ENCODE results near the gene KCNG4.

- TF ChIP-seq EZH2 (IDR thresholded peaks at IDR 0.05; ENCODE audit: borderline replicate concordance, insufficient read depth, low read length, poor library complexity, severe bottlenecking) (no peak), CTCF (IDR thresholded peaks at IDR 0.05; ENCODE audit: poor library complexity, severe bottlenecking) (no peak)
- TF ChIP-seq, protein P1, sequence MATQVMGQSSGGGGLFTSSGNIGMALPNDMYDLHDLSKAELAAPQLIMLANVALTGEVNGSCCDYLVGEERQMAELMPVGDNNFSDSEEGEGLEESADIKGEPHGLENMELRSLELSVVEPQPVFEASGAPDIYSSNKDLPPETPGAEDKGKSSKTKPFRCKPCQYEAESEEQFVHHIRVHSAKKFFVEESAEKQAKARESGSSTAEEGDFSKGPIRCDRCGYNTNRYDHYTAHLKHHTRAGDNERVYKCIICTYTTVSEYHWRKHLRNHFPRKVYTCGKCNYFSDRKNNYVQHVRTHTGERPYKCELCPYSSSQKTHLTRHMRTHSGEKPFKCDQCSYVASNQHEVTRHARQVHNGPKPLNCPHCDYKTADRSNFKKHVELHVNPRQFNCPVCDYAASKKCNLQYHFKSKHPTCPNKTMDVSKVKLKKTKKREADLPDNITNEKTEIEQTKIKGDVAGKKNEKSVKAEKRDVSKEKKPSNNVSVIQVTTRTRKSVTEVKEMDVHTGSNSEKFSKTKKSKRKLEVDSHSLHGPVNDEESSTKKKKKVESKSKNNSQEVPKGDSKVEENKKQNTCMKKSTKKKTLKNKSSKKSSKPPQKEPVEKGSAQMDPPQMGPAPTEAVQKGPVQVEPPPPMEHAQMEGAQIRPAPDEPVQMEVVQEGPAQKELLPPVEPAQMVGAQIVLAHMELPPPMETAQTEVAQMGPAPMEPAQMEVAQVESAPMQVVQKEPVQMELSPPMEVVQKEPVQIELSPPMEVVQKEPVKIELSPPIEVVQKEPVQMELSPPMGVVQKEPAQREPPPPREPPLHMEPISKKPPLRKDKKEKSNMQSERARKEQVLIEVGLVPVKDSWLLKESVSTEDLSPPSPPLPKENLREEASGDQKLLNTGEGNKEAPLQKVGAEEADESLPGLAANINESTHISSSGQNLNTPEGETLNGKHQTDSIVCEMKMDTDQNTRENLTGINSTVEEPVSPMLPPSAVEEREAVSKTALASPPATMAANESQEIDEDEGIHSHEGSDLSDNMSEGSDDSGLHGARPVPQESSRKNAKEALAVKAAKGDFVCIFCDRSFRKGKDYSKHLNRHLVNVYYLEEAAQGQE (IDR thresholded peaks at IDR 0.05; ENCODE audit: borderline replicate concordance), result no peak
Observed at GRCh38 chr16:84205976-84206691, 33.7 kb downstream of the KCNG4 start.

Data from neural cell (in vitro differentiated cells).